ENCODE results near the gene IL2RA. TPM values are rescaled to one million over a fixed set of nuclear protein-coding genes. Genes with fewer than 3 reads are reported as not detected.
"Not testable (repeated sequence)": the region's sequence is repeated elsewhere in the genome, so short reads cannot be mapped to it uniquely, and the experiment has no call there.

IL2RA gene
- total and polyA plus RNA-seq, 2 experiments from 2014 or later: not detected

- Histone ChIP-seq H3K4me3 (no peak overlapping the region), H3K4me1 (ENCODE audit: low read depth) (no peaks in the 10 kb centered on the region), H3K36me3 (no peaks in the 10 kb centered on the region), H3K27me3 (no peaks in the 10 kb centered on the region), H3K27ac (no peak overlapping the region), H3K9me3 (ENCODE audit: low read depth) (no peaks in the 10 kb centered on the region)
- DNase-seq (ENCODE audit: low read depth in 1 of 2, low spot score in 1 of 2): peak in 1 of 2 donors; percentile 85
- TF ChIP-seq, protein P1, sequence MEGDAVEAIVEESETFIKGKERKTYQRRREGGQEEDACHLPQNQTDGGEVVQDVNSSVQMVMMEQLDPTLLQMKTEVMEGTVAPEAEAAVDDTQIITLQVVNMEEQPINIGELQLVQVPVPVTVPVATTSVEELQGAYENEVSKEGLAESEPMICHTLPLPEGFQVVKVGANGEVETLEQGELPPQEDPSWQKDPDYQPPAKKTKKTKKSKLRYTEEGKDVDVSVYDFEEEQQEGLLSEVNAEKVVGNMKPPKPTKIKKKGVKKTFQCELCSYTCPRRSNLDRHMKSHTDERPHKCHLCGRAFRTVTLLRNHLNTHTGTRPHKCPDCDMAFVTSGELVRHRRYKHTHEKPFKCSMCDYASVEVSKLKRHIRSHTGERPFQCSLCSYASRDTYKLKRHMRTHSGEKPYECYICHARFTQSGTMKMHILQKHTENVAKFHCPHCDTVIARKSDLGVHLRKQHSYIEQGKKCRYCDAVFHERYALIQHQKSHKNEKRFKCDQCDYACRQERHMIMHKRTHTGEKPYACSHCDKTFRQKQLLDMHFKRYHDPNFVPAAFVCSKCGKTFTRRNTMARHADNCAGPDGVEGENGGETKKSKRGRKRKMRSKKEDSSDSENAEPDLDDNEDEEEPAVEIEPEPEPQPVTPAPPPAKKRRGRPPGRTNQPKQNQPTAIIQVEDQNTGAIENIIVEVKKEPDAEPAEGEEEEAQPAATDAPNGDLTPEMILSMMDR (IDR thresholded peaks at IDR 0.05; ENCODE audit: low read depth, low read length): no peak
These were observed 3.7 kb upstream of the IL2RA start for GRCh38 chr10:6065835-6066234.

DNA sequence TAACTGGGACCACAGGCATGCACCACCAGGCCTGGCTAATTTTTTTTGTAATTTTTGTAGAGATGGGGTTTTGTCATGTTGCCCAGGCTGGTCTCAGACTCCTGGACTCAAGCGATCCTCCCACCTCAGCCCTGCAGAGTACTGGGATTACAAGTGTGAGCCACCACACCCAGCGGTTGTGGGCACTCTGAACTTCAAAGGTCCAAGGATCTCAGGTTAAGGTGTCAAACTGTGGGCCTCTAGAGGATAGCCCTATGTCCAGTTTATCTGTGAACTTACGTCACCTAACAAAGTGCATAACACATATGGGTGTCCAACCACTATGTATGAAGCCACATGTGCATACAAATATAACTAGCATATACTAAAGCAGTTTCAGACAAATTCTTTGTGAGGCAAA, 3.2 kb upstream of the IL2RA start:
- TF ChIP-seq, protein P1 (IDR thresholded peaks at IDR 0.05; ENCODE audit: low read depth, low read length): no peak
- Histone ChIP-seq H3K27ac (no peak overlapping the region), H3K9me3 (ENCODE audit: low read depth) (no peaks in the 10 kb centered on the region), H3K4me3 (no peak overlapping the region), H3K27me3 (no peaks in the 10 kb centered on the region), H3K4me1 (ENCODE audit: low read depth) (no peaks in the 10 kb centered on the region), H3K36me3 (no peaks in the 10 kb centered on the region)
- DNase-seq (ENCODE audit: low read depth in 1 of 2, low spot score in 1 of 2): peak in 1 of 2 donors; percentile 52

DNA sequence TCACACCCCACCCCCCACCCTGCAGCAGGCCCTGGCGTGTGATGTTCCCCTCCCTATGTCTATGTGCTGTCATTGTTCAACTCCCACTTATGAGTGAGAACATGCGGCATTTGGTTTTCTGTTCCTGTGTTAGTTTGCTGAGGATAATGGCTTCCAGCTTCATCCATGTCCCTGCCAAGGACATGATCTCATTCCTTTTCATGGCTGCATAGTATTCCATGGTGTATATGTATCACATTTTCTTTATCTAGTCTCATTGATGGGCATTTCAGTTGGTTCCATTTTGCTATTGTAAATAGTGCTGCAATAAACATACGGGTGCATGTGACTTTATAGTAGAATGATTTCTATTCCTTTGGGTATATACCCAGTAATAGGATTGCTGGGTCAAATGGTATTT, 2.6 kb upstream of the IL2RA start:
- not testable (repeated sequence) for H3K4me1 ChIP-seq (ENCODE audit: low read depth); H3K27me3 ChIP-seq; H3K27ac ChIP-seq; H3K4me3 ChIP-seq; DNase-seq (ENCODE audit: low read depth in 1 of 2, low spot score in 1 of 2); H3K9me3 ChIP-seq (ENCODE audit: low read depth); H3K36me3 ChIP-seq

DNA sequence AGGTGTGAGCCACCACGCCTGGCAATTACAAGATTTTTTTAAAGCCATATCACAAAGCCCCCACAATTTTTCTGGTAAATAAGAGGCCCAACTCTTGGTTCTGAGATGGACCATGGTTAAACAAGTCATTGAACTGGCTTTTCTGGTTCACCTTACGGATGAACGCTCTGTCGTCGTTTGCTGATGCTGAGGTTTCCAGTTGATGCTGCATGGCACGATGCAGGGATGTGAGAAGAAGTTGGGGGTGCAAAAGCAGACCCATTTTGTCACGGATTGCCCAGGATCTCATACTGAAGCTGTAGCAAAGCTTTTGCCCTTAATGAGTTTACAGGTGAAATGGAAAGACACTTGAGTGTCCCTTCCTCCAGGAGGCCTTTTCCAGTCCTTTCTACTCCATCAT, 2.0 kb upstream of the IL2RA start:
- no peak overlapping the region for H3K4me3 ChIP-seq
- no peaks in the 10 kb centered on the region for H3K27me3 ChIP-seq
- no peak overlapping the region for H3K27ac ChIP-seq
- DNase-seq (ENCODE audit: low read depth in 1 of 2, low spot score in 1 of 2): no peak
- no peaks in the 10 kb centered on the region for H3K4me1 ChIP-seq (ENCODE audit: low read depth)
- no peaks in the 10 kb centered on the region for H3K36me3 ChIP-seq
- TF ChIP-seq, protein P1 (IDR thresholded peaks at IDR 0.05; ENCODE audit: low read depth, low read length): no peak
- no peaks in the 10 kb centered on the region for H3K9me3 ChIP-seq (ENCODE audit: low read depth)

DNA sequence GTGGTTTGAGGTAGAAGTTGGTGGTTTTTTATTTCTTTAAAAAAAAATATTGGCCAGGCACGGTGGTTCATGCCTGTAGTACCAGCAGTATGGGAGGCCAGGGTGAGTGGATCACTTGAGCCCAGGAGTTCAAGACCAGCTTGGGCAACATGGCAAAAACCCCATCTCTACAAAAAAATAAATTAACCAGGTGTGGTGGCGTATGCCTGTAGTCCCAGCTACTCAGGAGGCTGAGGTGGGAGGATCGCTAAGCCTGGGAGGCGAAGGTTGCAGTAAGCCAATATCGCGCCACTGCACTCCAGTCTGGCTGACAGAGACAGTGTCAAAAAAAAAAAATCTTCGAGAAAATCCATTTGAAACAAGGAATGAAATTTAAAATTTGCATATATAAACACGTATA, 1.1 kb downstream of the IL2RA start:
- H3K4me1 ChIP-seq (ENCODE audit: low read depth): no peaks in the 10 kb centered on the region
- no peaks in the 10 kb centered on the region for H3K36me3 ChIP-seq
- no peak overlapping the region for H3K27ac ChIP-seq
- TF ChIP-seq, protein P1 (IDR thresholded peaks at IDR 0.05; ENCODE audit: low read depth, low read length): no peak
- DNase-seq (ENCODE audit: low read depth in 1 of 2, low spot score in 1 of 2): no peak
- no peaks in the 10 kb centered on the region for H3K27me3 ChIP-seq
- no peak overlapping the region for H3K4me3 ChIP-seq
- H3K9me3 ChIP-seq (ENCODE audit: low read depth): no peaks in the 10 kb centered on the region

DNA sequence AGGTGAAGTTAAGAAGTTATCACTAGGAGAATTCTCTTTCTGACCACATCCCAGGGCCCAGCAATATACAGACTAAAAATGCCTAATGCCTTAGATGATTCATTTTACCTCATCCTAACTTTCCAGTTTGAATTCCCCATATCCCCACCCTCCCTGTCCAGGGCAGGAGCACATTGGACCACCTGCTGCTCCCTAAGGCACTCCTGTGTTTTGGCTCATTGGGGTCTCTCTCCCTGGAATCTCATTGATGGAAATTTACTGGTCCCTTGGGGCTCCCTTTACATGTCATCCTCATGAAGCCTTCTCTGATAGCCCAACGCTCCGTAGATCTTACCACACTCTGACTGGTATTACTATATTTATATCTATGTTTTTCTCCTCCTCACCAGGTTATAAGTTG, 2.7 kb downstream of the IL2RA start:
- no peak for DNase-seq (ENCODE audit: low read depth in 1 of 2, low spot score in 1 of 2)
- no peaks in the 10 kb centered on the region for H3K36me3 ChIP-seq
- H3K9me3 ChIP-seq (ENCODE audit: low read depth): no peaks in the 10 kb centered on the region
- no peaks in the 10 kb centered on the region for H3K4me1 ChIP-seq (ENCODE audit: low read depth)
- H3K4me3 ChIP-seq: no peak overlapping the region
- no peak overlapping the region for H3K27ac ChIP-seq
- H3K27me3 ChIP-seq: no peaks in the 10 kb centered on the region
- TF ChIP-seq, protein P1 (IDR thresholded peaks at IDR 0.05; ENCODE audit: low read depth, low read length): no peak
